GM23338 (cell line): Measurements from ENCODE around the gene SCUBE2. TPM values are rescaled to one million over a fixed set of nuclear protein-coding genes. Genes with fewer than 3 reads are reported as not detected.

Experiments
- ATAC-seq: fragments of 200-7000 bp; cut with Tn5 transposase; 3 replicates; pipeline ENCODE4 v1.9.1; 2020
- DNase-seq: peaks from one replicate; pipeline ENCODE4 v3.0.0-alpha.2; 2015; ENCODE audit warnings: low spot score
- H2AFZ ChIP-seq: fragments of 200-600 bp; sonication (generic); 2 replicates; pipeline ENCODE4 v1.8.0; 2016; ENCODE audit warnings: antibody characterized with exemption, mild to moderate bottlenecking, moderate library complexity
- H3F3A ChIP-seq: fragments of 200-600 bp; sonication (generic); replicated peaks from 2 replicates; pipeline ENCODE4 v1.8.0; 2017; ENCODE audit warnings: antibody characterized with exemption, mixed run types, low read depth
- H3K27ac ChIP-seq: fragments of 200-600 bp; sonication (generic); 2 replicates; pipeline ENCODE4 v1.6.1; 2016; ENCODE audit warnings: low read depth
- H3K27me3 ChIP-seq: fragments of 200-600 bp; sonication (generic); 2 replicates; pipeline ENCODE4 v1.8.0; 2016; ENCODE audit warnings: mild to moderate bottlenecking, mixed run types, moderate library complexity; ENCODE audit not compliant: insufficient read depth
- H3K36me3 ChIP-seq: fragments of 200-600 bp; sonication (generic); 2 replicates; pipeline ENCODE4 v1.8.0; 2016; ENCODE audit warnings: mild to moderate bottlenecking; ENCODE audit not compliant: insufficient read depth
- H3K4me1 ChIP-seq: fragments of 200-600 bp; sonication (generic); 2 replicates; pipeline ENCODE4 v1.8.0; 2016; ENCODE audit warnings: mild to moderate bottlenecking, moderate library complexity; ENCODE audit not compliant: insufficient read depth
- H3K4me2 ChIP-seq: fragments of 200-600 bp; sonication (generic); 2 replicates; pipeline ENCODE4 v1.7.1; 2017; ENCODE audit warnings: mixed run types
- H3K4me3 ChIP-seq: fragments of 200-600 bp; sonication (generic); 2 replicates; pipeline ENCODE4 v1.6.1; 2016; ENCODE audit warnings: mixed run types
- H3K79me2 ChIP-seq: fragments of 200-600 bp; sonication (generic); replicated peaks from 2 replicates; pipeline ENCODE4 v1.8.0; 2017; ENCODE audit warnings: mild to moderate bottlenecking; ENCODE audit not compliant: insufficient read depth
- H3K9me2 ChIP-seq: fragments of 200-600 bp; sonication (generic); 2 replicates; pipeline ENCODE4 v1.8.0; 2017; ENCODE audit not compliant: insufficient read depth
- H4K20me1 ChIP-seq: fragments of 200-600 bp; sonication (generic); replicated peaks from 2 replicates; pipeline ENCODE4 v1.8.0; 2017; ENCODE audit warnings: mild to moderate bottlenecking; ENCODE audit not compliant: insufficient read depth
- H3K27ac Mint-ChIP-seq: 2 replicates; pipeline ENCODE4 v1.8.0; 2020; ENCODE audit warnings: inconsistent platforms, mild to moderate bottlenecking, moderate library complexity, mixed read lengths
- H3K27me3 Mint-ChIP-seq: 3 replicates; pipeline ENCODE4 v1.8.0; 2022; ENCODE audit warnings: low read depth, mild to moderate bottlenecking, moderate library complexity, mixed read lengths, inconsistent platforms; ENCODE audit not compliant: insufficient read depth, poor library complexity
- H3K36me3 Mint-ChIP-seq: 3 replicates; pipeline ENCODE4 v1.8.0; 2021; ENCODE audit warnings: low read depth, mild to moderate bottlenecking, inconsistent platforms, moderate library complexity, mixed read lengths
- H3K4me1 Mint-ChIP-seq: 3 replicates; pipeline ENCODE4 v1.8.0; 2020; ENCODE audit warnings: mild to moderate bottlenecking, inconsistent platforms, mixed read lengths
- H3K4me3 Mint-ChIP-seq: 3 replicates; pipeline ENCODE4 v1.8.0; 2021; ENCODE audit warnings: moderate library complexity, mild to moderate bottlenecking, inconsistent platforms, mixed read lengths
- H3K9me3 Mint-ChIP-seq: 3 replicates; pipeline ENCODE4 v1.8.0; 2020; ENCODE audit warnings: moderate library complexity, mild to moderate bottlenecking, inconsistent platforms, mixed read lengths
- CREB1 ChIP-seq: fragments of 250-450 bp; sonication (Bioruptor Pico); IDR thresholded peaks from 2 replicates; pipeline ENCODE4 v1.5.0; 2020; ENCODE audit warnings: low read depth, mild to moderate bottlenecking, moderate library complexity
- EZH2 ChIP-seq: fragments of 200-600 bp; sonication (generic); IDR thresholded peaks from one replicate; pipeline ENCODE4 v1.8.0; 2017; ENCODE audit warnings: antibody characterized with exemption, mild to moderate bottlenecking, low read depth; ENCODE audit not compliant: unreplicated experiment
- EZH2phosphoT487 ChIP-seq: fragments of 200-600 bp; sonication (generic); IDR thresholded peaks from one replicate; pipeline ENCODE4 v1.8.1; 2018; ENCODE audit warnings: antibody characterized with exemption; ENCODE audit not compliant: unreplicated experiment
- JUNB ChIP-seq: IDR thresholded peaks from one replicate; pipeline ENCODE4 v1.6.1; 2016; ENCODE audit warnings: antibody characterized with exemption; ENCODE audit not compliant: unreplicated experiment
- NANOG ChIP-seq: IDR thresholded peaks from 2 replicates; pipeline ENCODE4 v1.6.1; 2016; ENCODE audit warnings: antibody characterized with exemption, borderline replicate concordance
- POLR2AphosphoS5 ChIP-seq: IDR thresholded peaks from 2 replicates; pipeline ENCODE4 v1.6.1; 2016; ENCODE audit warnings: antibody characterized with exemption, low read depth
- STAT1 ChIP-seq: IDR thresholded peaks from one replicate; pipeline ENCODE4 v1.6.1; 2016; ENCODE audit warnings: antibody characterized with exemption; ENCODE audit not compliant: unreplicated experiment
- ZNF114 ChIP-seq: fragments of 250-450 bp; sonication (Bioruptor Pico); IDR thresholded peaks from 2 replicates; pipeline ENCODE4 v1.5.0; 2020; ENCODE audit warnings: mild to moderate bottlenecking, moderate library complexity
- ZNF331 ChIP-seq: fragments of 250-450 bp; sonication (Bioruptor Pico); IDR thresholded peaks from 2 replicates; pipeline ENCODE4 v1.5.0; 2020; ENCODE audit warnings: low read depth, mild to moderate bottlenecking, moderate library complexity
- polyA plus RNA-seq: library from polyadenylated mRNA; unstranded; fragments of >200 nt; fragmentation: Nextera tagmentation; extraction: Ambion mirVana; gene quantifications from 2 replicates; pipeline ENCODE4 v1.2.1, GENCODE V29; 2016
- total RNA-seq: library from RNA; depleted of rRNA; stranded (reverse); fragments of >200 nt; shearing (Covaris generic); gene quantifications from 2 replicates; pipeline ENCODE4 v1.2.3, GENCODE V29; 2014
- TF ChIP-seq, protein P1 (sequence below), 2 experiments: fragments of 200-600 bp in 1 of 2; sonication (generic) in 1 of 2; conservative IDR thresholded peaks; 2 replicates each; pipeline versions ENCODE4 v1.5.1 to v1.6.1; 2016 to 2017; ENCODE audit warnings: antibody characterized with exemption in 2 of 2, low read depth in 2 of 2, mild to moderate bottlenecking in 2 of 2, moderate library complexity in 1 of 2
- TF ChIP-seq, protein P2 (sequence below): IDR thresholded peaks from 2 replicates; pipeline ENCODE4 v1.6.1; 2016; ENCODE audit warnings: antibody characterized with exemption
- TF ChIP-seq, protein P3 (sequence below): fragments of 250-450 bp; sonication (Bioruptor Pico); IDR thresholded peaks from 2 replicates; pipeline ENCODE4 v1.5.0; 2020; ENCODE audit warnings: mild to moderate bottlenecking, moderate library complexity
- TF ChIP-seq, protein P4 (sequence below): IDR thresholded peaks from one replicate; pipeline ENCODE4 v1.6.1; 2018; ENCODE audit warnings: antibody characterized with exemption; ENCODE audit not compliant: unreplicated experiment

The SCUBE2 gene
- total and polyA plus RNA-seq, 2 experiments from 2014 or later: 0.47 to 0.63 TPM

DNA sequence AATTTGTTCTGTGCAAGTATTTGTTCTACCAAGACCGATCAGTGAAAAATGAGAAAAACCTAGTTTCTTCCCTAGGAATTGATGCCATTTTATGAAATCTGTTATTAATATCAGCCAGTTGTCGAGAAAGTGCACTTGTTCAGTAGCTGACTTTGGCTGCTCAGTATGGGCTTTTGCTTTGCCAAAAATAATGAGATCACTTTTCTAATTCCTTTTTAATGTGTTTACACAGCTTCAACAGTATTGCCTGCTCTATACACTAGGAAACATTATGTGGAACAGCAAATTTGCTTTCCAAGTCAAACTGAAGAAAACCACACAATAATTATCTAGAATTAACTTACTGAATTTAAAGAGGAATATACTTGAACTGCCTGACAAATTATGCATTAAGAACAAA is 34.4 kb downstream of the SCUBE2 start:
- TF ChIP-seq ZNF331 (CRISPR knock-in tag) (no peak), CREB1 (no peak), EZH2 (no peak), STAT1 (no peak), ZNF114 (CRISPR knock-in tag) (no peak), JUNB (no peak), EZH2phosphoT487 (no peak), NANOG (no peak), POLR2AphosphoS5 (no peak)
- TF ChIP-seq, protein P1, sequence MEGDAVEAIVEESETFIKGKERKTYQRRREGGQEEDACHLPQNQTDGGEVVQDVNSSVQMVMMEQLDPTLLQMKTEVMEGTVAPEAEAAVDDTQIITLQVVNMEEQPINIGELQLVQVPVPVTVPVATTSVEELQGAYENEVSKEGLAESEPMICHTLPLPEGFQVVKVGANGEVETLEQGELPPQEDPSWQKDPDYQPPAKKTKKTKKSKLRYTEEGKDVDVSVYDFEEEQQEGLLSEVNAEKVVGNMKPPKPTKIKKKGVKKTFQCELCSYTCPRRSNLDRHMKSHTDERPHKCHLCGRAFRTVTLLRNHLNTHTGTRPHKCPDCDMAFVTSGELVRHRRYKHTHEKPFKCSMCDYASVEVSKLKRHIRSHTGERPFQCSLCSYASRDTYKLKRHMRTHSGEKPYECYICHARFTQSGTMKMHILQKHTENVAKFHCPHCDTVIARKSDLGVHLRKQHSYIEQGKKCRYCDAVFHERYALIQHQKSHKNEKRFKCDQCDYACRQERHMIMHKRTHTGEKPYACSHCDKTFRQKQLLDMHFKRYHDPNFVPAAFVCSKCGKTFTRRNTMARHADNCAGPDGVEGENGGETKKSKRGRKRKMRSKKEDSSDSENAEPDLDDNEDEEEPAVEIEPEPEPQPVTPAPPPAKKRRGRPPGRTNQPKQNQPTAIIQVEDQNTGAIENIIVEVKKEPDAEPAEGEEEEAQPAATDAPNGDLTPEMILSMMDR (conservative IDR thresholded peaks at IDR 0.05; ENCODE audit: low read depth in 2 of 2): no peak
- TF ChIP-seq, protein P2, sequence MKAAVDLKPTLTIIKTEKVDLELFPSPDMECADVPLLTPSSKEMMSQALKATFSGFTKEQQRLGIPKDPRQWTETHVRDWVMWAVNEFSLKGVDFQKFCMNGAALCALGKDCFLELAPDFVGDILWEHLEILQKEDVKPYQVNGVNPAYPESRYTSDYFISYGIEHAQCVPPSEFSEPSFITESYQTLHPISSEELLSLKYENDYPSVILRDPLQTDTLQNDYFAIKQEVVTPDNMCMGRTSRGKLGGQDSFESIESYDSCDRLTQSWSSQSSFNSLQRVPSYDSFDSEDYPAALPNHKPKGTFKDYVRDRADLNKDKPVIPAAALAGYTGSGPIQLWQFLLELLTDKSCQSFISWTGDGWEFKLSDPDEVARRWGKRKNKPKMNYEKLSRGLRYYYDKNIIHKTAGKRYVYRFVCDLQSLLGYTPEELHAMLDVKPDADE: no peak
- TF ChIP-seq, protein P3, sequence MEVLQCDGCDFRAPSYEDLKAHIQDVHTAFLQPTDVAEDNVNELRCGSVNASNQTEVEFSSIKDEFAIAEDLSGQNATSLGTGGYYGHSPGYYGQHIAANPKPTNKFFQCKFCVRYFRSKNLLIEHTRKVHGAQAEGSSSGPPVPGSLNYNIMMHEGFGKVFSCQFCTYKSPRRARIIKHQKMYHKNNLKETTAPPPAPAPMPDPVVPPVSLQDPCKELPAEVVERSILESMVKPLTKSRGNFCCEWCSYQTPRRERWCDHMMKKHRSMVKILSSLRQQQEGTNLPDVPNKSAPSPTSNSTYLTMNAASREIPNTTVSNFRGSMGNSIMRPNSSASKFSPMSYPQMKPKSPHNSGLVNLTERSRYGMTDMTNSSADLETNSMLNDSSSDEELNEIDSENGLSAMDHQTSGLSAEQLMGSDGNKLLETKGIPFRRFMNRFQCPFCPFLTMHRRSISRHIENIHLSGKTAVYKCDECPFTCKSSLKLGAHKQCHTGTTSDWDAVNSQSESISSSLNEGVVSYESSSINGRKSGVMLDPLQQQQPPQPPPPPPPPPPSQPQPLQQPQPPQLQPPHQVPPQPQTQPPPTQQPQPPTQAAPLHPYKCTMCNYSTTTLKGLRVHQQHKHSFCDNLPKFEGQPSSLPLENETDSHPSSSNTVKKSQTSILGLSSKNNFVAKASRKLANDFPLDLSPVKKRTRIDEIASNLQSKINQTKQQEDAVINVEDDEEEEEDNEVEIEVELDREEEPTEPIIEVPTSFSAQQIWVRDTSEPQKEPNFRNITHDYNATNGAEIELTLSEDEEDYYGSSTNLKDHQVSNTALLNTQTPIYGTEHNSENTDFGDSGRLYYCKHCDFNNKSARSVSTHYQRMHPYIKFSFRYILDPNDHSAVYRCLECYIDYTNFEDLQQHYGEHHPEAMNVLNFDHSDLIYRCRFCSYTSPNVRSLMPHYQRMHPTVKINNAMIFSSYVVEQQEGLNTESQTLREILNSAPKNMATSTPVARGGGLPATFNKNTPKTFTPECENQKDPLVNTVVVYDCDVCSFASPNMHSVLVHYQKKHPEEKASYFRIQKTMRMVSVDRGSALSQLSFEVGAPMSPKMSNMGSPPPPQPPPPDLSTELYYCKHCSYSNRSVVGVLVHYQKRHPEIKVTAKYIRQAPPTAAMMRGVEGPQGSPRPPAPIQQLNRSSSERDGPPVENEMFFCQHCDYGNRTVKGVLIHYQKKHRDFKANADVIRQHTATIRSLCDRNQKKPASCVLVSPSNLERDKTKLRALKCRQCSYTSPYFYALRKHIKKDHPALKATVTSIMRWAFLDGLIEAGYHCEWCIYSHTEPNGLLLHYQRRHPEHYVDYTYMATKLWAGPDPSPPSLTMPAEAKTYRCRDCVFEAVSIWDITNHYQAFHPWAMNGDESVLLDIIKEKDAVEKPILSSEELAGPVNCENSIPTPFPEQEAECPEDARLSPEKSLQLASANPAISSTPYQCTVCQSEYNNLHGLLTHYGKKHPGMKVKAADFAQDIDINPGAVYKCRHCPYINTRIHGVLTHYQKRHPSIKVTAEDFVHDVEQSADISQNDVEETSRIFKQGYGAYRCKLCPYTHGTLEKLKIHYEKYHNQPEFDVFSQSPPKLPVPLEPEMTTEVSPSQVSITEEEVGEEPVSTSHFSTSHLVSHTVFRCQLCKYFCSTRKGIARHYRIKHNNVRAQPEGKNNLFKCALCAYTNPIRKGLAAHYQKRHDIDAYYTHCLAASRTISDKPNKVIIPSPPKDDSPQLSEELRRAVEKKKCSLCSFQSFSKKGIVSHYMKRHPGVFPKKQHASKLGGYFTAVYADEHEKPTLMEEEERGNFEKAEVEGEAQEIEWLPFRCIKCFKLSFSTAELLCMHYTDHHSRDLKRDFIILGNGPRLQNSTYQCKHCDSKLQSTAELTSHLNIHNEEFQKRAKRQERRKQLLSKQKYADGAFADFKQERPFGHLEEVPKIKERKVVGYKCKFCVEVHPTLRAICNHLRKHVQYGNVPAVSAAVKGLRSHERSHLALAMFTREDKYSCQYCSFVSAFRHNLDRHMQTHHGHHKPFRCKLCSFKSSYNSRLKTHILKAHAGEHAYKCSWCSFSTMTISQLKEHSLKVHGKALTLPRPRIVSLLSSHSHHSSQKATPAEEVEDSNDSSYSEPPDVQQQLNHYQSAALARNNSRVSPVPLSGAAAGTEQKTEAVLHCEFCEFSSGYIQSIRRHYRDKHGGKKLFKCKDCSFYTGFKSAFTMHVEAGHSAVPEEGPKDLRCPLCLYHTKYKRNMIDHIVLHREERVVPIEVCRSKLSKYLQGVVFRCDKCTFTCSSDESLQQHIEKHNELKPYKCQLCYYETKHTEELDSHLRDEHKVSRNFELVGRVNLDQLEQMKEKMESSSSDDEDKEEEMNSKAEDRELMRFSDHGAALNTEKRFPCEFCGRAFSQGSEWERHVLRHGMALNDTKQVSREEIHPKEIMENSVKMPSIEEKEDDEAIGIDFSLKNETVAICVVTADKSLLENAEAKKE (CRISPR knock-in tag): no peak
- TF ChIP-seq, protein P4, sequence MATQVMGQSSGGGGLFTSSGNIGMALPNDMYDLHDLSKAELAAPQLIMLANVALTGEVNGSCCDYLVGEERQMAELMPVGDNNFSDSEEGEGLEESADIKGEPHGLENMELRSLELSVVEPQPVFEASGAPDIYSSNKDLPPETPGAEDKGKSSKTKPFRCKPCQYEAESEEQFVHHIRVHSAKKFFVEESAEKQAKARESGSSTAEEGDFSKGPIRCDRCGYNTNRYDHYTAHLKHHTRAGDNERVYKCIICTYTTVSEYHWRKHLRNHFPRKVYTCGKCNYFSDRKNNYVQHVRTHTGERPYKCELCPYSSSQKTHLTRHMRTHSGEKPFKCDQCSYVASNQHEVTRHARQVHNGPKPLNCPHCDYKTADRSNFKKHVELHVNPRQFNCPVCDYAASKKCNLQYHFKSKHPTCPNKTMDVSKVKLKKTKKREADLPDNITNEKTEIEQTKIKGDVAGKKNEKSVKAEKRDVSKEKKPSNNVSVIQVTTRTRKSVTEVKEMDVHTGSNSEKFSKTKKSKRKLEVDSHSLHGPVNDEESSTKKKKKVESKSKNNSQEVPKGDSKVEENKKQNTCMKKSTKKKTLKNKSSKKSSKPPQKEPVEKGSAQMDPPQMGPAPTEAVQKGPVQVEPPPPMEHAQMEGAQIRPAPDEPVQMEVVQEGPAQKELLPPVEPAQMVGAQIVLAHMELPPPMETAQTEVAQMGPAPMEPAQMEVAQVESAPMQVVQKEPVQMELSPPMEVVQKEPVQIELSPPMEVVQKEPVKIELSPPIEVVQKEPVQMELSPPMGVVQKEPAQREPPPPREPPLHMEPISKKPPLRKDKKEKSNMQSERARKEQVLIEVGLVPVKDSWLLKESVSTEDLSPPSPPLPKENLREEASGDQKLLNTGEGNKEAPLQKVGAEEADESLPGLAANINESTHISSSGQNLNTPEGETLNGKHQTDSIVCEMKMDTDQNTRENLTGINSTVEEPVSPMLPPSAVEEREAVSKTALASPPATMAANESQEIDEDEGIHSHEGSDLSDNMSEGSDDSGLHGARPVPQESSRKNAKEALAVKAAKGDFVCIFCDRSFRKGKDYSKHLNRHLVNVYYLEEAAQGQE: no peak
- DNase-seq (no peak), ATAC-seq (no peak)
- Mint-ChIP-seq H3K27me3 (peaks cover 1% of the 10 kb centered on the region), H3K27ac (no peak overlapping the region), H3K36me3 (no peaks in the 10 kb centered on the region), H3K9me3 (no peaks in the 10 kb centered on the region), H3K4me3 (no peak overlapping the region), H3K4me1 (peaks cover 7% of the 10 kb centered on the region; the same call in 1 of the 3 replicates)
- H3K4me3 ChIP-seq: no peak overlapping the region
- no peak overlapping the region for H2AFZ ChIP-seq
- no peak overlapping the region for H3K4me2 ChIP-seq
- no peaks in the 10 kb centered on the region for H3K36me3 ChIP-seq
- no peaks in the 10 kb centered on the region for H3K9me2 ChIP-seq
- H3K4me1 ChIP-seq: no peaks in the 10 kb centered on the region; the same call in 1 of the 2 replicates
- no peaks in the 10 kb centered on the region for H3K79me2 ChIP-seq
- no peaks in the 10 kb centered on the region for H4K20me1 ChIP-seq
- H3F3A ChIP-seq: no peaks in the 10 kb centered on the region
- H3K27me3 ChIP-seq: no peaks in the 10 kb centered on the region
- H3K27ac ChIP-seq: no peak overlapping the region
